Thoracic aorta (tissue), 2 donors: ENCODE measurements around the gene CD40. TPM values are rescaled to one million over a fixed set of nuclear protein-coding genes. Genes with fewer than 3 reads are reported as not detected.

Source experiments
- ATAC-seq: fragments of 150-250 bp; one replicate; pipeline ENCODE4 v1.8.0; 2017; ENCODE audit warnings: low read depth; ENCODE audit not compliant: insufficient number of reproducible peaks, low FRiP score
- DNase-seq: peaks from one replicate; pipeline ENCODE4 v3.0.0-alpha.2; 2020; ENCODE audit warnings: low spot score
- H3K27ac ChIP-seq, 2 donors: fragments of 200-600 bp; sonication (generic); 1 replicate in 1 of 2; 2 replicates in 1 of 2; pipeline ENCODE4 v1.5.1; 2016; ENCODE audit warnings: mild to moderate bottlenecking in 2 of 2, moderate library complexity in 2 of 2
- H3K27me3 ChIP-seq: fragments of 200-600 bp; sonication (generic); replicated peaks from 2 replicates; pipeline ENCODE4 v1.6.0; 2016; ENCODE audit warnings: mild to moderate bottlenecking; ENCODE audit not compliant: insufficient read depth
- H3K36me3 ChIP-seq: fragments of 200-600 bp; sonication (generic); one replicate; pipeline ENCODE4 v1.5.1; 2016
- H3K4me1 ChIP-seq, 2 donors: fragments of 200-600 bp; sonication (generic); 1 replicate in 1 of 2; 2 replicates in 1 of 2; pipeline versions ENCODE4 v1.5.1 to v1.6.0; 2016; ENCODE audit warnings: low read depth in 2 of 2, mild to moderate bottlenecking in 1 of 2; ENCODE audit not compliant: control insufficient read depth in 1 of 2
- H3K4me3 ChIP-seq: fragments of 200-600 bp; sonication (generic); 2 replicates; pipeline ENCODE4 v1.5.1; 2016; ENCODE audit warnings: mild to moderate bottlenecking
- H3K9me3 ChIP-seq: fragments of 200-600 bp; sonication (generic); 2 replicates; pipeline ENCODE4 v1.5.1; 2016
- total RNA-seq, 2 donors: library from RNA; depleted of rRNA; stranded (reverse); fragments of >200 nt; gene quantifications; one replicate each; pipeline versions ENCODE4 v1.1.0 to v1.2.3, GENCODE V29; 2016
- TF ChIP-seq, protein P1 (sequence below): fragments of 200-600 bp; sonication (generic); IDR thresholded peaks from one replicate; pipeline ENCODE4 v1.5.1; 2019; ENCODE audit warnings: antibody characterized with exemption

Gene CD40
- total RNA-seq, 2 donors from 2014 or later: 15.9 to 33.3 TPM

DNA sequence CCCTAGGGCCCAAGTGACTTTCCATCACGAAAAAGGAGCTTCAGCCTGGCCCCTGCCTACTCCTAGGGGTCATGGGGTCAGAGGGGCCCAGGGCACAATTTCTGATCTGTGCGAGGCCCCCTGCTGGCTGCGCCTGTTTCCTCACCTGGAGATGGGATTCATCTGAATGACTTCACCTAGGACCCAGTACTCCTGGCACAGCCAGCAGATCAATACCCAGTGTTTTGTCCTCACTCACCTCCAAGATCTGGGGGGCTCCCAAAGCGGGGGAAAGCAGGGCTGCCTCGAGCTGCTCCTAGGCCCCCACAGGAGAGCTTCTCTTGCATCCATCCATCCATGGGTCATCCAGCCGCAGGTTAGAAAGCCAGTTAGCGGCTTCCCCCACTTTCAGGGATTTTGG, 33.8 kb downstream of the CD40 start:
- no peak overlapping the region for H3K4me3 ChIP-seq
- H3K36me3 ChIP-seq: no peaks in the 10 kb centered on the region
- H3K27me3 ChIP-seq: no peaks in the 10 kb centered on the region
- TF ChIP-seq, protein P1, sequence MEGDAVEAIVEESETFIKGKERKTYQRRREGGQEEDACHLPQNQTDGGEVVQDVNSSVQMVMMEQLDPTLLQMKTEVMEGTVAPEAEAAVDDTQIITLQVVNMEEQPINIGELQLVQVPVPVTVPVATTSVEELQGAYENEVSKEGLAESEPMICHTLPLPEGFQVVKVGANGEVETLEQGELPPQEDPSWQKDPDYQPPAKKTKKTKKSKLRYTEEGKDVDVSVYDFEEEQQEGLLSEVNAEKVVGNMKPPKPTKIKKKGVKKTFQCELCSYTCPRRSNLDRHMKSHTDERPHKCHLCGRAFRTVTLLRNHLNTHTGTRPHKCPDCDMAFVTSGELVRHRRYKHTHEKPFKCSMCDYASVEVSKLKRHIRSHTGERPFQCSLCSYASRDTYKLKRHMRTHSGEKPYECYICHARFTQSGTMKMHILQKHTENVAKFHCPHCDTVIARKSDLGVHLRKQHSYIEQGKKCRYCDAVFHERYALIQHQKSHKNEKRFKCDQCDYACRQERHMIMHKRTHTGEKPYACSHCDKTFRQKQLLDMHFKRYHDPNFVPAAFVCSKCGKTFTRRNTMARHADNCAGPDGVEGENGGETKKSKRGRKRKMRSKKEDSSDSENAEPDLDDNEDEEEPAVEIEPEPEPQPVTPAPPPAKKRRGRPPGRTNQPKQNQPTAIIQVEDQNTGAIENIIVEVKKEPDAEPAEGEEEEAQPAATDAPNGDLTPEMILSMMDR: no peak
- DNase-seq: no peak
- H3K9me3 ChIP-seq: no peaks in the 10 kb centered on the region
- H3K4me1 ChIP-seq: no peaks in the 10 kb centered on the region
- no peak for ATAC-seq
- no peak overlapping the region for H3K27ac ChIP-seq

DNA sequence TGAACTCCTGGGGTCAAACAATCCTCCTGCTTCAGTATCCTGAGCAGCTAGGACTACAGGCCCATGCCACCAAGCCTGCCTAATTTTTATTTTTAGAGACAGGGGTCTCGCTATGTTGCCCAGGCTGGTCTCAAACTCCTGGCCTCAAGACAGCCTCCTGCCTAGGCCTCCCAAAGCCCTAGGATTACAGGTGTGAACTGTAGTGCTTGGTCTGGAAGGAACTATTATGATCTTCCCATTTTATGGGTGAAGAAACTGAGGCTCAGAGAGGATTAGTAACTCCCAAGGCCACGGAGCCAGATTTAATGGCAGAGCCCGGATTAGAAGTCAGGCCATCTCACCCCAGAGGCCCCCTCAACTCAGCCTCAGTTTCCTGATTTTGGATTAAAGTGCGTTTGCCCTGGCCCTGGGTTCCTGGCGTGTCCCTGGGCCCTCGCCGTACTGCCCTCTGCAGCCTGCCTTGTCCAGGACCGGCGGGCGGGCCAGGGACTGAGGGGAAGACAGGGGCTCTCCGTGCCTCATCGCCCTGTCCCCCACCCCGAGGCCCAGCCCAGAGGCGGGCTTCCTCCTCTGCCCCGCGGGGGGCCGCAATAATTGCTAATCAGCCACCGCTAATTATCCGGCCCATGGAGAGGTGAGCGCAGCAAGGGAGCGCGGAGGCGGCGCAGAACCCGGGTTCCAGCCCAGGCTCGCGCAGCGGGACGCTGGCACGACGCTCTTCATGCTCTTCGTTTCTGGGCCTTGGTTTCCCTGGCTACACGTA, 34.9 kb downstream of the CD40 start:
- DNase-seq (no peak), ATAC-seq (no peak)
- no peaks in the 10 kb centered on the region for H3K27me3 ChIP-seq
- H3K9me3 ChIP-seq: no peaks in the 10 kb centered on the region
- H3K4me3 ChIP-seq: no peak overlapping the region
- TF ChIP-seq, protein P1: no peak
- no peaks in the 10 kb centered on the region for H3K4me1 ChIP-seq
- H3K27ac ChIP-seq: no peak overlapping the region
- no peaks in the 10 kb centered on the region for H3K36me3 ChIP-seq

DNA sequence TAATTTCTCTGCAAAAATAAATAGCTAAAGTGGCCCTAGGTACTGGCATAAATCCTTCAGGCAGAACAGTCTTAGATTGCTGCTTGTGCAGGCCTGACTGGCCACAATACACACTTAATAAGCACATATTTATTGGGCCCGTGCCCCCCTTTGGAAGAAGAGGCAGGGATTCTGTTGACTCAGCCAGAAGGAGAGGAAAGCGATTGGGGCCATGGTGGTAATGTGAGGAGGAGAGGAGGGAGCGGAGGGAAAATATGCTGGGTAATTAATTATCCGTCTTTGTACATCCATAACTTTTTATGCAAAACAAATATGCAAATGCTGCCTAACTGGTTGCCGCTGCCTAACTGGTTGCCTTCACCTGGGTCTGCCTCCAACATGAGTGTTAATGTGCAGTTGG, 36.2 kb downstream of the CD40 start:
- H3K4me3 ChIP-seq: no peak overlapping the region
- no peaks in the 10 kb centered on the region for H3K36me3 ChIP-seq
- H3K4me1 ChIP-seq: no peaks in the 10 kb centered on the region
- TF ChIP-seq, protein P1: no peak
- DNase-seq (no peak), ATAC-seq (no peak)
- H3K27me3 ChIP-seq: peaks cover 2% of the 10 kb centered on the region
- no peaks in the 10 kb centered on the region for H3K9me3 ChIP-seq
- no peak overlapping the region for H3K27ac ChIP-seq

DNA sequence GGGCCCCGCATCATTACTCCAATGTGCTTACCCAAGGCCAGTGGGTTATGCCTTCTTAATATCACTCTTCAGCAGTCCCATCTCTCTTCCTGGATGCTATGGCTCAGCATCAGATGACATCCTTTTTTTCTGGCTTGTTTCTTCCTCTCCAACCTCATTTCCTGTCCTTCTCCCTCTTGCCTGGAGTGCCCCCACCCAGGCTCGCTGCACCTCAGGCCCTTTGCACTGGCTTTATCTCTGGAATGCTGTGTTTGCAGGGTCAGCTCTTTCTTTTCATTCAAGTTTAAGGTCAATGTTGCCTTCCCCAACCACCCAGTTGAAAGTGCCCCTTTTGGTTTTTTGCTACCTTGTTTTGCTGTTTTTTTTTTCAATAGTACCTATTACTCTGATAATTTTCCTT, 36.7 kb downstream of the CD40 start:
- Histone ChIP-seq H3K27me3 (peaks cover 6% of the 10 kb centered on the region), H3K4me3 (no peak overlapping the region), H3K36me3 (no peaks in the 10 kb centered on the region), H3K9me3 (no peaks in the 10 kb centered on the region), H3K4me1 (no peaks in the 10 kb centered on the region), H3K27ac (no peak overlapping the region)
- ATAC-seq (no peak), DNase-seq (no peak)
- TF ChIP-seq, protein P1: no peak

DNA sequence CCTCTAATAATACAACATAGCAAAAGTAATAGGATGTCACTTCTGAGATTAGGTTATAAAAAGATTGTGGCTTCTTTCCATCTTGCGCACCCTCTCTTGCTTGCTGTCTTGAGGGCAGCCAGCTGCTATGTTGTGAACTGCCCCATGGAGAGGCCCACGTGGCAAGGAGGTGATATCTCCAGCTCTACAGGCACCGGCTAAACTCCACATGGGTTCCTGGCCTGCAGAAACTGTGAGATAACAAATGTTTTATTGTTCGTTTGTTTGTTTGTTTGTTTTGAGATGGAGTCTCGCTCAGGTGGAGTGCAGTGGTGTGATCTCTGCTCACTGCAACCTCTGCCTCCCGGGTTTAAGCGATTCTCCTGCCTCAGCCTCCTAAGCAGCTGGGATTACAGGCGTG, 38.0 kb downstream of the CD40 start:
- Histone ChIP-seq H3K4me1 (no peaks in the 10 kb centered on the region), H3K27ac (no peak overlapping the region), H3K36me3 (no peaks in the 10 kb centered on the region), H3K9me3 (no peaks in the 10 kb centered on the region), H3K4me3 (no peak overlapping the region), H3K27me3 (peaks cover 6% of the 10 kb centered on the region)
- DNase-seq: no peak
- no peak for ATAC-seq
- TF ChIP-seq, protein P1: no peak
